LNCaP clone FGC (cell line): ENCODE data around the gene GRIK4.

Source experiments
- DNase-seq: peaks from one replicate; pipeline ENCODE4 v3.0.0-alpha.2; 2011; ENCODE audit warnings: low read depth
- H3K4me3 ChIP-seq: 2 replicates; pipeline ENCODE4 v1.5.1; 2011; ENCODE audit warnings: mild to moderate bottlenecking, low read depth, low read length, control low read depth
- TF ChIP-seq, protein P1 (sequence below): IDR thresholded peaks from 2 replicates; pipeline ENCODE4 v1.5.1; 2012; ENCODE audit warnings: mild to moderate bottlenecking; ENCODE audit not compliant: control insufficient read depth, insufficient read depth; ENCODE audit errors: extremely low read depth

GRIK4 gene

DNA sequence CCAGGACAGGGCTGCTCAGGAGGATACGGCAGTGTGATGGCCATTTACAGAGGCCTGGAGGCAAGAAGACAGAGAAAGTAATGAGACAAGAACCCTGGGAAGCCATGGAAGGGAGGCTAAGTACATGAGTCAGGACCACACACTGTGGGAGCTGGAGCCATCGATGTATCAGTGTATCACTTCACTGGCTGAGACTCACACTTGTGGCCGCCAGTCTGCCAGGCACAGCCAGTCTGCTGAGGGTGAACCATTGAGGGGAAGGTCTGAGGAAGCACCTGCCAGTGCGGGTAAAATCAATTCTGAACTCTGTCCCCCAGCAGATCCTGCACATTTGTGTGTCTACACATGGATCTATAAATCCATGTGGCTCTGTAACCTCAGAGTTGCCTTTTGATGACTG is 195.6 kb downstream of the GRIK4 start:
- TF ChIP-seq, protein P1, sequence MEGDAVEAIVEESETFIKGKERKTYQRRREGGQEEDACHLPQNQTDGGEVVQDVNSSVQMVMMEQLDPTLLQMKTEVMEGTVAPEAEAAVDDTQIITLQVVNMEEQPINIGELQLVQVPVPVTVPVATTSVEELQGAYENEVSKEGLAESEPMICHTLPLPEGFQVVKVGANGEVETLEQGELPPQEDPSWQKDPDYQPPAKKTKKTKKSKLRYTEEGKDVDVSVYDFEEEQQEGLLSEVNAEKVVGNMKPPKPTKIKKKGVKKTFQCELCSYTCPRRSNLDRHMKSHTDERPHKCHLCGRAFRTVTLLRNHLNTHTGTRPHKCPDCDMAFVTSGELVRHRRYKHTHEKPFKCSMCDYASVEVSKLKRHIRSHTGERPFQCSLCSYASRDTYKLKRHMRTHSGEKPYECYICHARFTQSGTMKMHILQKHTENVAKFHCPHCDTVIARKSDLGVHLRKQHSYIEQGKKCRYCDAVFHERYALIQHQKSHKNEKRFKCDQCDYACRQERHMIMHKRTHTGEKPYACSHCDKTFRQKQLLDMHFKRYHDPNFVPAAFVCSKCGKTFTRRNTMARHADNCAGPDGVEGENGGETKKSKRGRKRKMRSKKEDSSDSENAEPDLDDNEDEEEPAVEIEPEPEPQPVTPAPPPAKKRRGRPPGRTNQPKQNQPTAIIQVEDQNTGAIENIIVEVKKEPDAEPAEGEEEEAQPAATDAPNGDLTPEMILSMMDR, result no peak
- no peak overlapping the region for H3K4me3 ChIP-seq
- DNase-seq, result no peak

DNA sequence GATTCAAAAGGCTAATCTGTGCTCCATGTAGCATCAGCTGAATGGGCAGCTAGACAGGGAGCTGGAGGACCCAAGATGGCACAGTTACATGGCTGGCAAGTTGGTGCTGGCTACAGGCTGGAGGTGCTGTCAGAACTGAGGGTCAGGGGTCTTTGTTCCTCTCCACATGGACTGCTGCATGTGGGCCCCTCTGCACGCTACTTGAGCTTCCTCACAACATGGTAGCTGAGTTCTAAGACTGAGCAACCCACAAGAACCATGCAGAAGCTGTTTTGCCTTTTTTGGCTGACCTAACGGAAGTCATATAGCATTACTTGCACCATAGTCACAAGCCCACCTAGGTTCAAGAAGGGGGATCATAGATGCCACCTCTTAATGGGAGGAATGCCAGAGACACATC is 196.1 kb downstream of the GRIK4 start:
- no peak overlapping the region for H3K4me3 ChIP-seq
- DNase-seq, result no peak
- TF ChIP-seq, protein P1, result no peak

DNA sequence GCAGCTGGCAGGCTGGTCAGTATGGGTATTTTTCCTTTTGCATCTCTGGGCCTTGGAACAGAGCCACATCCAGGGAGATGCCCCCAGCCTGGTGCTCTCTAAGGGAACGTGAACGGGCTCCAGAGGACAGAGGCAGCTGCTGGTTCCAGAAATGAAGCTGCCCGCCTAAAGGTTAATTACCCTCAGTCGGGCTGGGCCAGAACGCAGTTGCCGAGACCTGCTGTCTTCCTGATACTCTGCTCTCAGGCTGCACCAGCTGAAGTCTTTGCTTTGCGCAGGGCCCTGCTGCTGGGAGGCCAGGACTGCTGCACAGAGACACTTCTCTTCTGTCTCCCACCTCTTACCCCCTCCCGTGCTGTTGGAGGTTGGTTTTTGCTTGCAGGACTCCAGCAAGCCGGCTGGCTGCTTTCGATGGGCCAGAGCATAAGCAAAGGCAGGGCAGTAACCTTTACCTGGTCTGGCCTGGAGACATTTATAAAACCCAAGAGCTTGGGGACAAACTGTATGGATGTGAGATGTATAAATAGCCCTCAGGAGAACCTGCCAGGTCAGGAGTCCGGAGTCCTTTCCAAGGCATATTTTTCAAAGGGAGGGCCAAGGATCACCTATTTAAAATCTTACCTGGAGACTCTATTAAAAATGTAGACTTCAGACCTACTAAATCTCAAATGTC is 197.1 kb downstream of the GRIK4 start:
- TF ChIP-seq, protein P1, result no peak

DNA sequence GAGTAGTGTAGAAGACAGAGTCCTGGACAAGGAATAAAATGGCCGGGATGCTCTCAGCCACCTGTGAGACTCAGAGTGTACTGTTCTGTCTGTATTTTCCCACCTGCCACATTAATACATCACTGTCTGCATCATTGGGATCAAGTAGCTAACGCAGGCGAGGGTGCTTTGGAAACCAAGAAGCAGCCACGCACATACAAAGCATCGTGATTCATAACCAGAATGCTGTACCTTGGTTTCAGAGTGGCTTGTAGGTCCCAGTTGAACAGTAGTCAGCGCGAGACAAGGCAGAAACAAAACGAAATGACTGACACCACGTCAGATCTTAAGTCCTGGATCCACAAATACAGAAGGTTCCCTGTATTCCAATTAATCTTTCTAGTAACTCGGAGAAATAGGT is 198.3 kb downstream of the GRIK4 start:
- no peak for DNase-seq
- H3K4me3 ChIP-seq, result no peak overlapping the region
- TF ChIP-seq, protein P1, result no peak

More for the DNA sequence above, 197.1 kb downstream of the GRIK4 start:
- no peak for DNase-seq
- no peak overlapping the region for H3K4me3 ChIP-seq

DNA sequence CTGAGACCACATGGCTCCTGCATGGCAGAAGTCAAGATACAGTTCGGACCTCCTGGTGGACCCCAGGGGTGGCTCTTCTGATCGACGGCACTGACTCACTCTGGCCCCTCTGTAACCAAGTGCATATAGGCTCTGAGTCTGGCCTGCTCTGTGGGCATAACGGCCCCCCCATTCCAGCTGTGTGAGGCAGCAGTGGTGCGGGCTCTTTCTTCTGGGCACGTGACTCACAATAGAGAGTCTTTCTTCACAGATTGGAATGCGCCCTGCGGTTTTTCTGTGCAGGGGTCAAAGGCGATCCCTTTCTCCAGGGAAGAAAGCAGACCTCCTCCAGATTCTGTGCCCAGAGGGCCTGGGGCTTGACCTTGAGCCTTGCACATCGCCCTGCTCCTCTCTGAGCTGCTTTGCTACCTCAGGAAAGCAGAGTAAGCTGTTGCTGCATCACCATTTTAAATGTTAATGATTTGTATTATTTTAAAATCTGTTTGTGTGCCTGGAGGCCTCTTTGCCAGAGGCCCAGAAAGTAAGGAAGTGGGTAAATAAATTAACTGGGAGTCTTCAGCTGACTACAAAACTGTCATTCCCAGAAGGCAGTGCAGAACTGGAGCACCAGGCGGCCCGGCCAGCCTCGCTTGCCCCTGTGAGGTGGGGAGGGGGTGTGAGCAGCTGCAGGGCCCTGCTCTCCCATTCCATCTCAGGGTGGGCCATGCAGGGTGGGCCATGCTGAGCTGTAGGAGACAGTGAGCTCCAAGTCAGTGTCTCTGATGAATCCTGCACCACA is 199.0 kb downstream of the GRIK4 start:
- no peak overlapping the region for H3K4me3 ChIP-seq
- TF ChIP-seq, protein P1, result no peak
- DNase-seq, result no peak

DNA sequence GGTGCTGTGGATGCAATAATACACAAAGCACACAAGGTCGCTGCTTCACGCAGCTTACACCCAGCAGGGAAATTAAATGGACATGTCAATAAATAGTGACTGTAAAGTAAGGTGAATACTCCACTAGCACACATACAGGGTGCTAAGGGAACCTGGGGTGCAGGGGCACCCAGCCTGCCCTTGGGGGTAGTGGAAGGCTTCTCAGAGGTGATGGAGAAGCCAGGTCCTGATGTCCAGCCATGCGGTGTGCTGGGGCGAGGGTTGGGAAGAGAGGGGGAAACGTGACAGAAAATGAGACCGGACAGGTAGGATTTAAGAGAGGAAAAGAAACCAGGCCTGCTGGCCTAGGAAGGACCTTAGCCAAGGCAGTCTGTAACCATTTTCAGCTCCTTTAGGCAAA is 200.5 kb downstream of the GRIK4 start:
- DNase-seq, result no peak
- TF ChIP-seq, protein P1, result no peak
- no peak overlapping the region for H3K4me3 ChIP-seq
